ENCODE results near the gene IKZF2.
A peak's percentile ranks its signal among the peaks of the same experiment; 100 is the strongest.

Gene IKZF2

DNA sequence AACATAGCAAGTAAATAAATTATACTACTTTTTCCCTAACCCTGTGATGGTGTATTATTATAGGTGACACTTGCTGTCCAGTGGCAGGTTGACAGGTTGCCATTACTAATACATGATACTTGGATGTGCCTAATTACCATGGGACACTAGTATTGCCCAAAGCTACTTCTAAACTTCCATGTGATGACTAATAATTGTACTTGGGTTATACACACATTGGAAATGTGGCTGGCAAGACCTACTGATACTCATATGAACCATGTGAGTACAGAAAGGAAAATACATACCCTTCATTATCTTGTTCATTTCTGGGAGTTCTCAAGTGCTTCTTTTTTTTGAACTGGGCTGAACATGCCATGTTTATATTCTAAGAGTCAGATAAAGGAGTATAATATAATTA is 156.4 kb downstream of the IKZF2 start:
- TF ChIP-seq, protein P1, sequence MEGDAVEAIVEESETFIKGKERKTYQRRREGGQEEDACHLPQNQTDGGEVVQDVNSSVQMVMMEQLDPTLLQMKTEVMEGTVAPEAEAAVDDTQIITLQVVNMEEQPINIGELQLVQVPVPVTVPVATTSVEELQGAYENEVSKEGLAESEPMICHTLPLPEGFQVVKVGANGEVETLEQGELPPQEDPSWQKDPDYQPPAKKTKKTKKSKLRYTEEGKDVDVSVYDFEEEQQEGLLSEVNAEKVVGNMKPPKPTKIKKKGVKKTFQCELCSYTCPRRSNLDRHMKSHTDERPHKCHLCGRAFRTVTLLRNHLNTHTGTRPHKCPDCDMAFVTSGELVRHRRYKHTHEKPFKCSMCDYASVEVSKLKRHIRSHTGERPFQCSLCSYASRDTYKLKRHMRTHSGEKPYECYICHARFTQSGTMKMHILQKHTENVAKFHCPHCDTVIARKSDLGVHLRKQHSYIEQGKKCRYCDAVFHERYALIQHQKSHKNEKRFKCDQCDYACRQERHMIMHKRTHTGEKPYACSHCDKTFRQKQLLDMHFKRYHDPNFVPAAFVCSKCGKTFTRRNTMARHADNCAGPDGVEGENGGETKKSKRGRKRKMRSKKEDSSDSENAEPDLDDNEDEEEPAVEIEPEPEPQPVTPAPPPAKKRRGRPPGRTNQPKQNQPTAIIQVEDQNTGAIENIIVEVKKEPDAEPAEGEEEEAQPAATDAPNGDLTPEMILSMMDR (IDR thresholded peaks at IDR 0.05): no peak

DNA sequence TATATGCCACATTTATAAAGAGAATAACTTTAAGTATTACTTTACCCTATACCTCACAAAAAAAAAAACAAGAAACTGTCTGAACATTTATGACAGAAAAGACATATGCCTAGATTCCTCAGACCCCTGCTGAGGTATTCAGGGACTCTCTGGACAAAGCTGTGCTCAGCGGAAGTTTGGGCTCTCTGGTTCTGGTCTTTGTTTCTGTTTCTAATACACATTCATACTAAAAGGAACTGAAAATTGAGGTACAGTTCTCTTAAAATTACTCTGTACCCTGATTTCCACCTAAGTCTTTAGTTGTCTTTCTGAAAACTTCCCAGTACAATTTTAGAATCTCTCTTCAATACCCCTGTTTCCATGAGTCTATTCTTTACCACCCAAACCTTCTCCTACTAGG is 160.3 kb downstream of the IKZF2 start:
- TF ChIP-seq, protein P1 (IDR thresholded peaks at IDR 0.05): no peak

DNA sequence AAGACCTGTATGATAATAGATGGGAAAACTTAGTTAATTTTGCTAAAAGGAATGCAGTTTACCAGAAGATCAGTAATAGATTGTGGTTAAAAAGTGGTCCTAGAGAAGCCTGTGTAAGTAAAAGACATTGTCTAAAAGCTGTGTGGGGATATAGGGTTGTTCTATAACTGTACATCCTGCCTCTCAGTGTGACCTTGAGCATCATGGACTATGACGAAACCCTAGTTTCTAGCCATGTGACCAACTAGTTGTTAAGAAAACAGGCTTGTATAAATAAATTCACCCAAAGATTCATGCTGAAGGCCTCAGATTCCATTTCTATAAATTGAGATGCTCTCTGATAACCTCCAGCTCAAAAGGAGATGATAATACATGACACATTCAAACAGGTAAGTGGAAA is 160.7 kb downstream of the IKZF2 start:
- TF ChIP-seq, protein P1 (IDR thresholded peaks at IDR 0.05): no peak

DNA sequence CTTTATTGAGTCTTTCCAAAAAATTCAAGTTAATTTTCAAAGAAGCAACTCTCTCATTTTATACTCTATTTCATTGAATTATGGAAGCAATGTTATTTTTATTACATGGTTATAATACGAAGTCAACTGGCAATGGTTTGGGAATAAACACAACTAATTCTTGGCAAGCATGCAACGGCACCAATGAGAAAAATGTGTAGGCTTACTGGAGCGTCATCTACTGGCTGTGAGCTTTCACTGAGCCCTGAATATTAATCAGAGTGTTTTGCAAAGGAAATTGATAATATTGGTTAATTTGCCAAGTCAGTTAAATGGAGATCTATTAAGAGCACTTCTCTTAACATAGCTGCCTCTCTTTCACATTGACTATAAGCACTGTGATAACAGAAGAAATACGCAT is 163.9 kb downstream of the IKZF2 start:
- TF ChIP-seq, protein P1 (IDR thresholded peaks at IDR 0.05): peak; percentile 44

DNA sequence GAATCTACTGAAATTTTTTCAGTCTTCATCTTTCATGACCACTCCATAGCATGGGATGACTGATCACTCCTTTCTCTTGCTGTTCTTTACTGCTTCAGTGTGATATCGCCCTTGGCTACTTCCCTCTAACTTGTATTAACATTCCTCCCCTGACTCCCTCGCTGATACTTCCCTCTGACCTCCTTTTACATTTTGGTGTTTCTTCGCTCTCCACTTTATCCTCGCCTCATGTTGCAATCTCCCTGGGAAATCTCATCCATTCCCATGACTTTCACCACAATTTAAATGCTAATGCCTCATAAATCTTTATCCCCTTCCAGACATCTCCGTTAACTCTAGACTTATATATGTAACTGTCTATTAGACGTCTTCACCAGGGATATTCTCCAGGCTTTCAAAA is 167.3 kb downstream of the IKZF2 start:
- TF ChIP-seq, protein P1 (IDR thresholded peaks at IDR 0.05): no peak

DNA sequence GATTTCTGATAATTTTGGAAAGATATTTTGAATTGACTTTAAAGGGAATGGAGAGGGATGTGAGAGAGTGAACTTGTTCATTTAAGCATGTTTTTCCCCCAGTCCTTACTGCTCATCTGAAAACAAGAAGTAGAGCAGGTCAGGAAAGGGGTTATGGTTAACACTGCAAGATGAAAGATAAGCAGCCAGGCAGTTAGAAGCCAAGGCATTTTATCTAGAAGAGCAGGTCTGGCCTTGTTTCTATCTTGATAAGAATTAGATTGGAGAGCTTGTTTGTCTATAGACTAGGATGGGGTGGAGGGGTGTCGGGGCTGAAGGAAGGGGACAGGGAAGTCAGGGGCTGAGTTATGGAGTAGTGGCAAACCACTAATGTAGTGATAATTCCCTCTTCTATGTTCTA is 171.6 kb downstream of the IKZF2 start:
- TF ChIP-seq, protein P1 (IDR thresholded peaks at IDR 0.05): no peak

DNA sequence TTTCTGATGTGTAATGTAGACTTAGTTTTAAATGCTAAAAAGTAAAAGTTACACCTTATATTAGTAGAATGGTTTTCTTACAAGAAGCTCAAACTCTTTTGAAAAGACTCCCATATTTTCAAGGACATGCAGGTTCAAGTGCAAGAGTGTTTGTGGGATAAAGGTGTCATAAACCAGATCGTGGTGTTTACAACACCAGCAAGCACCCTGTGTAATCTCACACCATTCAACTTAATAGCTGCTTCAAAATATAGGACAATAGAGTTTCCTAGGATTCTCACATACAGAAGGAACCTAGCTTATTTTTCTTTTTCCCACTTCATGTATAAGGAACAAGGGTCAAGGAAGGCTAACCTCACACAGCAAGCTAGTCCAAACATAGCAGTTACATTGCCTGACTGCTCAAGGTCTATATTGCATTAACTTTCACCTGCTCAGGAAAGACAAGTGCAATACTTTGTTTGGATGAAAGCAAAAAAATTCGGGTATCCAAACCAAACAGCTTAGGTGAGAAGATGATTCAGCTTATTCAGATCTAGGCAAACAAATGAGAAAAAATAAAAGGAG is 172.3 kb downstream of the IKZF2 start:
- TF ChIP-seq, protein P1 (IDR thresholded peaks at IDR 0.05): no peak

DNA sequence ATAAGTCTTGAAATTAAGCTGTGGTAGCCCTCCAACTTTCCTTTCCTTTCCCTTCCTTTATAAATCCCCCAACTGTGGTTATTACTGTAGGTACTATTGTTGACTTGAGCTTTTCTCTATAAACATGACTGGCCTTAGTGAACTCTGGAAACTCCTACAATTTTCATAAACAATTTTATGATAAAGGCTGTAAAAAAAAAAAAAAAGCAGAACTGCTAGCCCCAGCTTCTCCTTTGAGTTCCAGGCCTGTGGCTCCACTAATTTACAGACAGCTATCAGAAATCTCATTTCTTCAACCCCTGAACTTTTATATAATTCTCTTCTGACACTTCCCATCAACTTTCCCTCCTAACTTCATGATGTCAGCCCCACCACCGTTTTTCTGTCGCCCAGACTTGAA is 174.3 kb downstream of the IKZF2 start:
- TF ChIP-seq, protein P1 (IDR thresholded peaks at IDR 0.05): no peak
